DMS 273 (cell line): ENCODE measurements around the gene KSR1.
A peak's percentile ranks its signal among the peaks of the same experiment; 100 is the strongest.
"Not testable (repeated sequence)": the region's sequence is repeated elsewhere in the genome, so short reads cannot be mapped to it uniquely, and the experiment has no call there.

Source experiments
- DNase-seq: peaks from one replicate; lab custom pipeline; 2025; ENCODE audit not compliant: unreplicated experiment; lab: John Stamatoyannopoulos, UW

Gene KSR1

GRCh38 chr17:27425991-27426390, 30.3 kb upstream of the KSR1 start:
- no peak for DNase-seq

GRCh38 chr17:27426471-27426870, 29.8 kb upstream of the KSR1 start:
- DNase-seq, result not testable (repeated sequence)

- not testable (repeated sequence) for DNase-seq
Observed at GRCh38 chr17:27427166-27427862, 28.9 kb upstream of the KSR1 start.

GRCh38 chr17:27428781-27429505, 27.3 kb upstream of the KSR1 start:
- no peak for DNase-seq

- DNase-seq, result no peak
Observed at GRCh38 chr17:27429666-27430382, 26.4 kb upstream of the KSR1 start.

GRCh38 chr17:27430383-27430840, 25.8 kb upstream of the KSR1 start:
- DNase-seq, result no peak

- DNase-seq, result peak; percentile 42
Observed at GRCh38 chr17:27430882-27431491, 25.3 kb upstream of the KSR1 start.

- DNase-seq, result no peak
Observed at GRCh38 chr17:27433521-27433920, 22.7 kb upstream of the KSR1 start.

GRCh38 chr17:27435431-27436070, 20.7 kb upstream of the KSR1 start:
- not testable (repeated sequence) for DNase-seq

- DNase-seq, result no peak
Observed at GRCh38 chr17:27438348-27438998, 17.8 kb upstream of the KSR1 start.

- DNase-seq, result no peak
Observed at GRCh38 chr17:27439342-27439741, 16.9 kb upstream of the KSR1 start.

GRCh38 chr17:27442702-27443101, 13.5 kb upstream of the KSR1 start:
- DNase-seq, result no peak

- no peak for DNase-seq
Observed at GRCh38 chr17:27443491-27443890, 12.8 kb upstream of the KSR1 start.

- no peak for DNase-seq
Observed at GRCh38 chr17:27445971-27446370, 10.3 kb upstream of the KSR1 start.

GRCh38 chr17:27446569-27447301, 9.5 kb upstream of the KSR1 start:
- DNase-seq, result peak; percentile 35

- DNase-seq, result not testable (repeated sequence)
Observed at GRCh38 chr17:27448534-27448933, 7.7 kb upstream of the KSR1 start.

- DNase-seq, result no peak
Observed at GRCh38 chr17:27449541-27449940, 6.7 kb upstream of the KSR1 start.

- no peak for DNase-seq
Observed at GRCh38 chr17:27449988-27450387, 6.3 kb upstream of the KSR1 start.

- DNase-seq, result no peak
Observed at GRCh38 chr17:27450416-27450815, 5.8 kb upstream of the KSR1 start.

- no peak for DNase-seq
Observed at GRCh38 chr17:27451906-27452305, 4.3 kb upstream of the KSR1 start.
